HepG2 (cell line): ENCODE results near the gene SNX4. TPM values are rescaled to one million over a fixed set of nuclear protein-coding genes. Genes with fewer than 3 reads are reported as not detected.

Source experiments
- ATAC-seq: fragments of 200-7000 bp; cut with Tn5 transposase; 3 replicates; pipeline ENCODE4 v1.9.1; 2020; ENCODE audit warnings: mild to moderate bottlenecking, moderate library complexity
- BruUV-seq: library from RNA; stranded (reverse); fragments of 400-500 nt; replicated peaks from 2 replicates; lab custom pipeline; 2021; lab: Mats Ljungman, UMichigan
- CTCF ChIA-PET: fragments of 300-600 bp; formaldehyde crosslinking; extraction: SDS; loops from one replicate; lab custom pipeline; 2021; ENCODE audit warnings: low total read pairs, inconsistent platforms, low intra/inter-chr PET ratio; lab: Yijun Ruan, JAX
- POLR2A ChIA-PET: fragments of 350-600 bp; sonication (Branson Sonifier 250); formaldehyde crosslinking; loops from one replicate; lab custom pipeline; 2020; ENCODE audit warnings: antibody characterized with exemption, inconsistent platforms; lab: Yijun Ruan, JAX
- DNase-seq: peaks from one replicate; pipeline ENCODE4 v3.0.0-alpha.2; 2015; ENCODE audit warnings: low spot score
- FAIRE-seq: peaks from 3 replicates; lab custom pipeline; 2011; peaks lifted over from hg19 to GRCh38; lab: Jason Lieb, UNC
- H2AFZ ChIP-seq: one replicate; pipeline ENCODE4 v1.6.1; 2011; ENCODE audit warnings: low read length, inconsistent platforms
- H3K27ac ChIP-seq: fragments of 300-600 bp; 3 replicates; pipeline ENCODE4 v1.8.0; 2011; ENCODE audit warnings: mixed run types, mild to moderate bottlenecking, mixed read lengths, low read length, inconsistent platforms; ENCODE audit not compliant: insufficient read depth; ENCODE audit errors: extremely low read length
- H3K27me3 ChIP-seq, 2 experiments: fragments of 200-600 bp in 1 of 2; 2 replicates in 1 of 2; 3 replicates in 1 of 2; pipeline versions ENCODE4 v1.6.0 to v1.8.0; 2011; ENCODE audit warnings: low read length in 2 of 2, mild to moderate bottlenecking in 2 of 2, moderate library complexity in 2 of 2, inconsistent platforms in 1 of 2; ENCODE audit not compliant: insufficient read depth in 2 of 2, control insufficient read depth in 1 of 2
- H3K36me3 ChIP-seq, 2 experiments: fragments of 200-600 bp in 1 of 2; replicated peaks in 1 of 2; 2 replicates in 1 of 2; 3 replicates in 1 of 2; pipeline versions ENCODE4 v1.5.1 to v1.8.0; 2011; ENCODE audit warnings: low read length in 2 of 2, inconsistent platforms in 1 of 2; ENCODE audit not compliant: insufficient read depth in 2 of 2, control insufficient read depth in 1 of 2
- H3K4me1 ChIP-seq: 2 replicates; pipeline ENCODE4 v1.5.1; 2012; ENCODE audit warnings: low read length, inconsistent platforms; ENCODE audit not compliant: insufficient read depth
- H3K4me2 ChIP-seq: 2 replicates; pipeline ENCODE4 v1.6.0; 2011; ENCODE audit warnings: low read depth, low read length, inconsistent platforms
- H3K4me3 ChIP-seq, 3 experiments: fragments of 200-600 bp in 1 of 3; sonication (generic), shearing (Covaris generic) in 1 of 3; replicated peaks in 1 of 3; 2 replicates each; pipeline ENCODE4 v1.5.1; 2011 to 2016; ENCODE audit warnings: low read length in 3 of 3, inconsistent platforms in 2 of 3, low read depth in 2 of 3, mild to moderate bottlenecking in 2 of 3, control low read depth in 1 of 3, mixed read lengths in 1 of 3; ENCODE audit not compliant: insufficient read depth in 1 of 3
- H3K79me2 ChIP-seq: one replicate; pipeline ENCODE4 v1.6.1; 2011; ENCODE audit warnings: low read length, inconsistent platforms; ENCODE audit not compliant: insufficient read depth
- H3K9ac ChIP-seq: 2 replicates; pipeline ENCODE4 v1.6.0; 2011; ENCODE audit warnings: mild to moderate bottlenecking, low read depth, low read length, inconsistent platforms; ENCODE audit not compliant: insufficient read depth
- H3K9me3 ChIP-seq: 2 replicates; pipeline ENCODE4 v1.5.1; 2012; ENCODE audit warnings: mild to moderate bottlenecking, low read length
- H4K20me1 ChIP-seq: 2 replicates; pipeline ENCODE4 v1.6.0; 2011; ENCODE audit warnings: inconsistent platforms, mild to moderate bottlenecking, low read length, moderate library complexity; ENCODE audit not compliant: insufficient read depth
- AGO1 ChIP-seq: fragments of 200-400 bp; formaldehyde crosslinking; IDR thresholded peaks from 2 replicates; pipeline ENCODE4 v1.6.1; 2017; ENCODE audit warnings: mild to moderate bottlenecking, low read depth, low read length, moderate library complexity; ENCODE audit not compliant: poor library complexity, severe bottlenecking
- CHCHD3 ChIP-seq: sonication (generic); formaldehyde crosslinking; IDR thresholded peaks from 2 replicates; pipeline ENCODE4 v1.8.0; 2022; ENCODE audit warnings: mild to moderate bottlenecking, missing genetic modification reagents, moderate library complexity
- HNF4A ChIP-seq: sonication (generic); formaldehyde crosslinking; IDR thresholded peaks from 2 replicates; pipeline ENCODE4 v1.4.0; 2020; ENCODE audit warnings: missing genetic modification reagents
- HNRNPLL ChIP-seq: fragments of 200-400 bp; formaldehyde crosslinking; IDR thresholded peaks from 2 replicates; pipeline ENCODE4 v1.6.1; 2017; ENCODE audit warnings: mild to moderate bottlenecking, low read depth, low read length; ENCODE audit not compliant: poor library complexity, severe bottlenecking
- IKZF5 ChIP-seq: IDR thresholded peaks from 2 replicates; pipeline ENCODE4 v1.6.1; 2018; ENCODE audit warnings: missing genetic modification reagents, mild to moderate bottlenecking, missing compliant biosample characterization
- NFYC ChIP-seq: IDR thresholded peaks from 2 replicates; pipeline ENCODE4 v1.6.1; 2016; ENCODE audit warnings: missing genetic modification reagents, missing compliant biosample characterization
- SCMH1 ChIP-seq: sonication (generic); formaldehyde crosslinking; IDR thresholded peaks from 2 replicates; pipeline ENCODE4 v1.9.0; 2021; ENCODE audit warnings: missing genetic modification reagents, mild to moderate bottlenecking, borderline replicate concordance
- SIX4 ChIP-seq: sonication (generic); formaldehyde crosslinking; IDR thresholded peaks from 2 replicates; pipeline ENCODE4 v1.4.0; 2020; ENCODE audit warnings: missing genetic modification reagents
- YEATS4 ChIP-seq: sonication (generic); formaldehyde crosslinking; IDR thresholded peaks from 2 replicates; pipeline ENCODE4 v1.4.0; 2020; ENCODE audit warnings: missing genetic modification reagents, borderline replicate concordance
- ZNF143 ChIP-seq: sonication (generic); formaldehyde crosslinking; IDR thresholded peaks from 2 replicates; pipeline ENCODE4 v1.4.0; 2020; ENCODE audit warnings: missing genetic modification reagents
- ZNF160 ChIP-seq: sonication (generic); formaldehyde crosslinking; IDR thresholded peaks from 2 replicates; pipeline ENCODE4 v1.8.0; 2022; ENCODE audit warnings: mild to moderate bottlenecking, inconsistent platforms, missing genetic modification reagents
- ZNF432 ChIP-seq: sonication (generic); formaldehyde crosslinking; IDR thresholded peaks from 2 replicates; pipeline ENCODE4 v1.5.0; 2020; ENCODE audit warnings: missing genetic modification reagents, mild to moderate bottlenecking, borderline replicate concordance
- WGBS: methylation state at CpG from one replicate; pipeline ENCODE4 v1.1.6; 2017; ENCODE audit warnings: low lambda C conversion rate; 5-methylcytosine and 5-hydroxymethylcytosine counted together
- in situ Hi-C: cut with HindIII; loops from 2 replicates; pipeline ENCODE4 v1.10.0; 2017; ENCODE audit warnings: low pct_unique_long_range_greater_than_20kb; ENCODE audit not compliant: extremely low pct_ligation_motif_present
- intact Hi-C: fragments of 100-400 bp; cut with micrococcal nuclease; formaldehyde crosslinking; loops from one replicate; pipeline ENCODE4 v1.10.0; 2022; ENCODE audit not compliant: unreplicated experiment
- polyA plus RNA-seq, 8 experiments: library from polyadenylated mRNA; depleted of rRNA in 3 of 8; stranded (reverse) in 7 of 8; unstranded in 1 of 8; fragments of >200 nt; fragmentation: Illumina TruSeq in 4 of 8; extraction: Trizol in 4 of 8; gene quantifications; 2 replicates each; pipeline versions ENCODE4 v1.2.1 to v1.2.3, GENCODE V29; 2011 to 2016; ENCODE audit warnings: low read depth in 4 of 8, missing spikeins in 1 of 8, mixed read lengths in 1 of 8; ENCODE audit not compliant: insufficient read depth in 1 of 8
- total RNA-seq, 5 experiments: library from RNA; depleted of rRNA; stranded (reverse); fragments of >200 nt; fragmentation: Illumina TruSeq; extraction: Trizol; gene quantifications; 2 replicates each; pipeline ENCODE4 v1.2.3, GENCODE V29; 2016; ENCODE audit warnings: low read depth in 1 of 5

Gene SNX4
- total and polyA plus RNA-seq, 2 of the 13 experiments (the other 11 are each of a cell fraction or from before 2014, with no cell fraction given) = 18.1 to 73.6 TPM

- no peak overlapping the region for H2AFZ ChIP-seq
- DNase-seq (no peak), ATAC-seq (no peak), FAIRE-seq (no peak)
- H3K4me3 ChIP-seq = no peak overlapping the region
- no peaks in the 10 kb centered on the region for H3K27me3 ChIP-seq
- ChIA-PET POLR2A (interaction anchor here (0.6 to 1.4 kb wide), 2 partner anchors 13 to 150 kb away, joined by 3 to 5 read pairs; partner anchors contain the start of gene SNX4), CTCF (no interaction called here)
- intact Hi-C loops = no loop called here
- WGBS = 96% methylated on average over 3 of the region's 3 CpGs
- no TSS peak for BruUV-seq
- peaks cover 20% of the 10 kb centered on the region for H3K79me2 ChIP-seq
- H3K27ac ChIP-seq = no peak overlapping the region
- in situ Hi-C loops = no loop called here
- no peaks in the 10 kb centered on the region for H3K4me1 ChIP-seq
- H4K20me1 ChIP-seq = no peaks in the 10 kb centered on the region
- H3K9ac ChIP-seq = no peak overlapping the region
- TF ChIP-seq ZNF160 (CRISPR knock-in tag) = peak; percentile 91
- no peak for TF ChIP-seq CHCHD3
- H3K4me2 ChIP-seq = no peak overlapping the region
- peaks cover 3 to 33% of the 10 kb centered on the region in 2 experiments; a peak in 4 of 5 replicates for H3K36me3 ChIP-seq
- no peaks in the 10 kb centered on the region for H3K9me3 ChIP-seq
Observed at GRCh38 chr3:125507128-125507527, 12.9 kb downstream of the SNX4 start.

- no peaks in the 10 kb centered on the region for H3K79me2 ChIP-seq
- no peak overlapping the region for H3K4me2 ChIP-seq
- no peaks in the 10 kb centered on the region for H4K20me1 ChIP-seq
- TF ChIP-seq AGO1 (no peak), HNRNPLL (no peak), NFYC (no peak), HNF4A (CRISPR knock-in tag) (no peak), ZNF143 (CRISPR knock-in tag) (no peak), YEATS4 (CRISPR knock-in tag) (no peak), SIX4 (no peak), IKZF5 (CRISPR knock-in tag) (no peak), SCMH1 (no peak), ZNF432 (CRISPR knock-in tag) (no peak)
- TF ChIP-seq, all 625 proteins: peak for 0
- ChIA-PET POLR2A (no interaction called here), CTCF (no interaction called here)
- intact Hi-C loops (no loop called here), in situ Hi-C loops (no loop called here)
- H3K27ac ChIP-seq = no peak overlapping the region
- H3K36me3 ChIP-seq = peaks cover 5 to 33% of the 10 kb centered on the region in 2 experiments; a peak in 4 of 5 replicates
- H2AFZ ChIP-seq = no peak overlapping the region
- H3K9me3 ChIP-seq = no peaks in the 10 kb centered on the region
- no peak for FAIRE-seq
- H3K9ac ChIP-seq = no peak overlapping the region
- no peak overlapping the region for H3K4me3 ChIP-seq
- no peaks in the 10 kb centered on the region for H3K4me1 ChIP-seq
- no peak for ATAC-seq
- H3K27me3 ChIP-seq = no peaks in the 10 kb centered on the region
- DNase-seq = no peak
- BruUV-seq = no TSS peak
Observed at GRCh38 chr3:125498630-125499029, 21.4 kb downstream of the SNX4 start.
